ENCODE data around the gene WAPL. TPM values are rescaled to one million over a fixed set of nuclear protein-coding genes. Genes with fewer than 3 reads are reported as not detected.

WAPL gene
- total and polyA plus RNA-seq, 10 of the 15 experiments (the other 5 are each of a cell fraction or from before 2014, with no cell fraction given) = 15.7 to 45.8 (median 29.0) TPM

- TF ChIP-seq MYC (IDR thresholded peaks at IDR 0.05; ENCODE audit: insufficient read depth, insufficient read length, insufficient replicate concordance, low read length, severe bottlenecking) (no peak), EGR1 (IDR thresholded peaks at IDR 0.05; ENCODE audit: borderline replicate concordance in 1 of 2, low read depth in 2 of 2, low read length in 2 of 2) (no peak), CHD4 (IDR thresholded peaks at IDR 0.05) (no peak), BHLHE40 (IDR thresholded peaks at IDR 0.05; ENCODE audit: borderline replicate concordance in 1 of 2, low read depth in 2 of 2, low read length in 1 of 2) (no peak), ESRRA (IDR thresholded peaks at IDR 0.05; ENCODE audit: low read length) (no peak)
Observed at GRCh38 chr10:86518781-86519180, 2.8 kb downstream of the WAPL start (continued).

- Histone ChIP-seq H3K36me3 (ENCODE audit: control insufficient read depth in 2 of 2, insufficient read depth in 2 of 2, low read length in 1 of 2) (peaks cover 2 to 19% of the 10 kb centered on the region in 2 experiments), H3K27me3 (replicated peaks in 1 of 2; ENCODE audit: control insufficient read depth in 2 of 2, insufficient read depth in 2 of 2, low read length in 1 of 2) (no peaks in the 10 kb centered on the region), H3K9ac (ENCODE audit: control insufficient read depth, insufficient read depth, low read length) (no peak overlapping the region), H3K4me1 (ENCODE audit: control insufficient read depth, insufficient read depth, low read length) (no peaks in the 10 kb centered on the region), H3K4me2 (ENCODE audit: control insufficient read depth, insufficient read depth) (peak overlapping the region; percentile 44; the same call in 1 of the 2 replicates), H3K9me3 (replicated peaks; ENCODE audit: control insufficient read depth, insufficient read depth, low read length) (no peaks in the 10 kb centered on the region; the same call in 2 of the 3 replicates), H3K4me3 (0 out of 2 replicates have a peak overlapping the region, but pooled peaks have one; percentile 22), H3K79me2 (ENCODE audit: control insufficient read depth, insufficient read depth, low read length) (peaks cover 84% of the 10 kb centered on the region), H3K27ac (ENCODE audit: control insufficient read depth, insufficient read depth) (no peak overlapping the region), H4K20me1 (ENCODE audit: control insufficient read depth, insufficient read depth) (no peaks in the 10 kb centered on the region; the same call in 1 of the 2 replicates), H2AFZ (ENCODE audit: control insufficient read depth, low read depth, low read length) (no peak overlapping the region)
- WGBS (ENCODE audit: insufficient coverage, insufficient replicate concordance, low lambda C conversion rate, missing lambda C conversion rate) = 97% methylated on average over 2 of the region's 2 CpGs
- ChIA-PET POLR2A (no interaction called here), CTCF (interaction anchor here (0.5 to 1.1 kb wide), 2 partner anchors 111 to 121 kb away, joined by 3 to 4 read pairs; no protein-coding TSS in a partner anchor), RAD21 (ENCODE audit: unreplicated experiment) (no interaction called here), SMC1A (ENCODE audit: uncharacterized antibody, unreplicated experiment) (interaction anchor here (1.3 to 1.4 kb wide), 2 partner anchors 65 to 112 kb away, joined by 3 to 5 read pairs; no protein-coding TSS in a partner anchor)
- intact Hi-C loops (cut with micrococcal nuclease; ENCODE audit: unreplicated experiment) = no loop called here
- no TSS peak for BruUV-seq (replicated peaks)
- FAIRE-seq (no peak), DNase-seq (ENCODE audit: low read depth, low spot score) (no peak), ATAC-seq (no peak)
- in situ Hi-C loops (cut with MboI) = no loop called here
- TF ChIP-seq ZNF274 (IDR thresholded peaks at IDR 0.05; ENCODE audit: insufficient read depth, insufficient read length) (no peak), WRNIP1 (IDR thresholded peaks at IDR 0.05; ENCODE audit: borderline replicate concordance, low read depth, low read length) (no peak), JUNB (IDR thresholded peaks at IDR 0.05) (no peak), REST (IDR thresholded peaks at IDR 0.05; ENCODE audit: low read depth, low read length) (no peak), CTCF (IDR thresholded peaks at IDR 0.05 in 2 of 3, conservative IDR thresholded peaks at IDR 0.05 in 1 of 3; ENCODE audit: control insufficient read depth in 2 of 3, extremely low read depth in 1 of 3, insufficient read depth in 1 of 3, low read depth in 3 of 3, low read length in 3 of 3) (no peak), PAX8 (IDR thresholded peaks at IDR 0.05) (no peak), NFYA (IDR thresholded peaks at IDR 0.05; ENCODE audit: borderline replicate concordance, low read depth, low read length) (no peak), ETV6 (conservative IDR thresholded peaks at IDR 0.05 in 1 of 2, IDR thresholded peaks at IDR 0.05 in 1 of 2; ENCODE audit: borderline replicate concordance in 1 of 2, low read depth in 1 of 2) (no peak)
Observed at GRCh38 chr10:86512137-86512536, 9.5 kb downstream of the WAPL start.
